Thymus (tissue), 11 donors: ENCODE results near the gene FCN2. TPM values are rescaled to one million over a fixed set of nuclear protein-coding genes. Genes with fewer than 3 reads are reported as not detected.

Source experiments
- DNase-seq, 9 donors: peaks; one replicate each; pipeline ENCODE4 v3.0.0-alpha.2; 2013; ENCODE audit warnings: low spot score in 9 of 9, low read depth in 6 of 9, missing footprints in 1 of 9
- H3K27ac ChIP-seq, 2 donors: one replicate each; pipeline ENCODE4 v1.5.1; 2013; ENCODE audit warnings: control low read depth in 1 of 2, low read depth in 1 of 2, low read length in 1 of 2, mild to moderate bottlenecking in 1 of 2, moderate library complexity in 1 of 2
- H3K27me3 ChIP-seq, 2 donors: one replicate each; pipeline ENCODE4 v1.5.1; 2013; ENCODE audit warnings: low read length in 1 of 2; ENCODE audit not compliant: control insufficient read depth in 2 of 2, insufficient read depth in 1 of 2
- H3K36me3 ChIP-seq, 2 donors: one replicate each; pipeline ENCODE4 v1.5.1; 2013; ENCODE audit warnings: low read length in 1 of 2, mild to moderate bottlenecking in 1 of 2, moderate library complexity in 1 of 2; ENCODE audit not compliant: control insufficient read depth in 2 of 2, insufficient read depth in 2 of 2
- H3K4me1 ChIP-seq, 2 donors: one replicate each; pipeline ENCODE4 v1.5.1; 2013; ENCODE audit warnings: low read length in 2 of 2; ENCODE audit not compliant: control insufficient read depth in 2 of 2, insufficient read depth in 2 of 2
- H3K4me3 ChIP-seq, 2 donors: one replicate each; pipeline ENCODE4 v1.5.1; 2013; ENCODE audit warnings: low read length in 2 of 2, control low read depth in 1 of 2, mild to moderate bottlenecking in 1 of 2
- H3K9me3 ChIP-seq, 2 donors: one replicate each; pipeline ENCODE4 v1.5.1; 2013; ENCODE audit warnings: low read length in 1 of 2, mild to moderate bottlenecking in 1 of 2; ENCODE audit not compliant: control insufficient read depth in 2 of 2, insufficient read depth in 1 of 2
- WGBS: extraction: QIAGEN DNeasy Blood & Tissue Kit; methylation state at CpG from one replicate; pipeline ENCODE4 v1.1.7; 2013; 5-methylcytosine and 5-hydroxymethylcytosine counted together
- polyA plus RNA-seq: library from polyadenylated mRNA; stranded (reverse); fragments of 200-250 nt; gene quantifications from one replicate; pipeline ENCODE4 v1.2.3, GENCODE V29; 2013
- total RNA-seq: library from RNA; stranded (reverse); fragments of 120-200 nt; gene quantifications from one replicate; pipeline ENCODE4 v1.2.4, GENCODE V29; 2013
- donor health status: healthy.

Gene FCN2
- total and polyA plus RNA-seq, 2 donors = 0.52 to 0.75 TPM

GRCh38 chr9:134896834-134897583 lies 16.4 kb downstream of the FCN2 start:
- Histone ChIP-seq H3K27me3 (no peaks in the 10 kb centered on the region), H3K4me1 (peaks cover 0 to 19% of the 10 kb centered on the region in 2 donors), H3K36me3 (no peaks in the 10 kb centered on the region), H3K27ac (no peak overlapping the region), H3K9me3 (no peaks in the 10 kb centered on the region), H3K4me3 (no peak overlapping the region)
- 93% methylated on average over 14 of the region's 14 CpGs for WGBS
- DNase-seq = no peak

GRCh38 chr9:134897584-134898170 lies 17.1 kb downstream of the FCN2 start:
- H3K27ac ChIP-seq = no peak overlapping the region
- H3K9me3 ChIP-seq = no peaks in the 10 kb centered on the region
- H3K4me3 ChIP-seq = no peak overlapping the region
- DNase-seq = no peak
- H3K4me1 ChIP-seq = peaks cover 0 to 15% of the 10 kb centered on the region in 2 donors
- no peaks in the 10 kb centered on the region for H3K36me3 ChIP-seq
- no peaks in the 10 kb centered on the region for H3K27me3 ChIP-seq
- 87% methylated on average over 2 of the region's 2 CpGs for WGBS

GRCh38 chr9:134898319-134898718 lies 17.7 kb downstream of the FCN2 start:
- Histone ChIP-seq H3K9me3 (no peaks in the 10 kb centered on the region), H3K36me3 (no peaks in the 10 kb centered on the region), H3K27me3 (no peaks in the 10 kb centered on the region), H3K4me3 (no peak overlapping the region), H3K4me1 (peaks cover 0 to 9% of the 10 kb centered on the region in 2 donors), H3K27ac (no peak overlapping the region)
- no peak for DNase-seq
- WGBS = 48% methylated on average over 2 of the region's 2 CpGs

GRCh38 chr9:134899168-134899567 lies 18.6 kb downstream of the FCN2 start:
- Histone ChIP-seq H3K36me3 (no peaks in the 10 kb centered on the region), H3K27ac (no peak overlapping the region), H3K4me1 (peaks cover 0 to 9% of the 10 kb centered on the region in 2 donors), H3K27me3 (no peaks in the 10 kb centered on the region), H3K4me3 (no peak overlapping the region), H3K9me3 (no peaks in the 10 kb centered on the region)
- no peak for DNase-seq
- 97% methylated on average over 3 of the region's 3 CpGs for WGBS

GRCh38 chr9:134899818-134900217 lies 19.2 kb downstream of the FCN2 start:
- WGBS = 93% methylated on average over 1 of the region's 1 CpG
- Histone ChIP-seq H3K4me1 (peaks cover 0 to 9% of the 10 kb centered on the region in 2 donors), H3K27ac (no peak overlapping the region), H3K27me3 (no peaks in the 10 kb centered on the region), H3K36me3 (no peaks in the 10 kb centered on the region), H3K9me3 (no peaks in the 10 kb centered on the region), H3K4me3 (no peak overlapping the region)
- DNase-seq = no peak

- H3K4me1 ChIP-seq = no peaks in the 10 kb centered on the region
- H3K36me3 ChIP-seq = no peaks in the 10 kb centered on the region
- no peaks in the 10 kb centered on the region for H3K27me3 ChIP-seq
- H3K4me3 ChIP-seq = no peak overlapping the region
- no peak for DNase-seq
- H3K27ac ChIP-seq = no peak overlapping the region
- 11% methylated on average over 3 of the region's 3 CpGs for WGBS
- no peaks in the 10 kb centered on the region for H3K9me3 ChIP-seq
Measured at GRCh38 chr9:134902936-134903335, 22.3 kb downstream of the FCN2 start.

GRCh38 chr9:134908524-134909309 lies 28.1 kb downstream of the FCN2 start:
- H3K4me3 ChIP-seq = no peak overlapping the region
- no peak for DNase-seq
- 86% methylated on average over 13 of the region's 13 CpGs for WGBS
- no peaks in the 10 kb centered on the region for H3K36me3 ChIP-seq
- H3K27me3 ChIP-seq = no peaks in the 10 kb centered on the region
- H3K27ac ChIP-seq = no peak overlapping the region
- H3K9me3 ChIP-seq = no peaks in the 10 kb centered on the region
- H3K4me1 ChIP-seq = peaks cover 0 to 20% of the 10 kb centered on the region in 2 donors

- H3K4me1 ChIP-seq = peaks cover 0 to 20% of the 10 kb centered on the region in 2 donors
- peak overlapping the region in 1 of 2 donors; percentile 73 for H3K27ac ChIP-seq
- H3K36me3 ChIP-seq = no peaks in the 10 kb centered on the region
- DNase-seq = peak in 6 of 9 donors; percentile 6 to 60 (median 22)
- H3K9me3 ChIP-seq = no peaks in the 10 kb centered on the region
- 19% methylated on average over 24 of the region's 24 CpGs for WGBS
- H3K4me3 ChIP-seq = no peak overlapping the region
- no peaks in the 10 kb centered on the region for H3K27me3 ChIP-seq
Measured at GRCh38 chr9:134909511-134910481, 29.2 kb downstream of the FCN2 start.
